ENCODE measurements around the gene SF3B5.

DNA sequence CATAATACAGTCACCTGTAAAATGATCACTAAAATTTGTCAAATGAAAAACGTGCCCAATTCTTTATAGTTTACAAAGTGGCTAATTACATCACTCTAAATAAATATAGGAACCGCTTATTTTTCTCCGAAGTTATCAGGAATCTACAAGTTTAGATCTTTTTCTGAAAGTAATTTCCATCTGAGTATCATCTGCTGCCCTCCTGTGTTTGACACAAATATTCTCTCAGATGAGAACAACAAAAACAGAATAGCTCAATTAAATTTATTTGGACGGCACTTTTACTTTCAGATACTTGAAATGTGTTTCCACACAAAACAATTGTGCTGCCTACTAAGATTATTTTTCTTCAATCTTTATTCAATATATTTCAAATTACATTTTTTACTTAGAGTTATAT lies 5.0 kb downstream of the SF3B5 start:
- TF ChIP-seq CTCF (IDR thresholded peaks at IDR 0.05; ENCODE audit: insufficient read depth, low read depth, low read length) (no peak), EZH2 (IDR thresholded peaks at IDR 0.05; ENCODE audit: insufficient read depth, low read length) (no peak)

All from astrocyte (in vitro differentiated cells and primary cell).